NCI-H460 (cell line): ENCODE results near the gene RERE. TPM values are rescaled to one million over a fixed set of nuclear protein-coding genes. Genes with fewer than 3 reads are reported as not detected.
"Not testable (repeated sequence)": the region's sequence is repeated elsewhere in the genome, so short reads cannot be mapped to it uniquely, and the experiment has no call there.

Experiments used
- DNase-seq: peaks from one replicate; pipeline ENCODE4 v3.0.0-alpha.2; 2016; ENCODE audit warnings: low read depth; ENCODE audit errors: extremely low read depth
- total RNA-seq: library from RNA; depleted of rRNA; stranded (reverse); fragments of >200 nt; shearing (Covaris generic); gene quantifications from 2 replicates; pipeline ENCODE4 v1.2.3, GENCODE V29; 2014

The RERE gene
- total RNA-seq, 1 experiment from 2014 or later, result 7.7 TPM

DNA sequence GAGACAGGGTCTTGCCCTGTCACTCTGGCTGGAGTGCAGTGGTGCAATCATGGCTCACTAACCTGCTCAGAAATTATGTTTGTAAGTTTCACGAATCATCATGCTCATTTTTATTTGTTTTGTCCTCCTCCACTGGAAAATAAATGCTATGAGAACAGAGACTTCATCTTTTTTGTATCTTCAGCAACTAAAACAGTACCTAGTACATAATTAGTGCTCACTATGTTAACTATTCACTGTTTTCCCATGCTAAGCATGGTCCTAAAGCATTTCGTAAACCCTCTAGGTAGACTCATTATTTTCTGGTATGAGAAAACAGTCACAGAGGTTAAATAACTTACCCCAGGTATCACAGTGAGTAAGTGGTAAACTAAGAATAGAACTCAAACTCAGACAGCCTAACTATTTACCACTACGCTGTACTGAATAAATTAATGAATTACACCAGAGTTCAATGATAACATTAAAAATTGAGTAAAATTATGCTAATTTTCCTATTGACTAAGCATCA is 118.4 kb downstream of the RERE start:
- no peak for DNase-seq

DNA sequence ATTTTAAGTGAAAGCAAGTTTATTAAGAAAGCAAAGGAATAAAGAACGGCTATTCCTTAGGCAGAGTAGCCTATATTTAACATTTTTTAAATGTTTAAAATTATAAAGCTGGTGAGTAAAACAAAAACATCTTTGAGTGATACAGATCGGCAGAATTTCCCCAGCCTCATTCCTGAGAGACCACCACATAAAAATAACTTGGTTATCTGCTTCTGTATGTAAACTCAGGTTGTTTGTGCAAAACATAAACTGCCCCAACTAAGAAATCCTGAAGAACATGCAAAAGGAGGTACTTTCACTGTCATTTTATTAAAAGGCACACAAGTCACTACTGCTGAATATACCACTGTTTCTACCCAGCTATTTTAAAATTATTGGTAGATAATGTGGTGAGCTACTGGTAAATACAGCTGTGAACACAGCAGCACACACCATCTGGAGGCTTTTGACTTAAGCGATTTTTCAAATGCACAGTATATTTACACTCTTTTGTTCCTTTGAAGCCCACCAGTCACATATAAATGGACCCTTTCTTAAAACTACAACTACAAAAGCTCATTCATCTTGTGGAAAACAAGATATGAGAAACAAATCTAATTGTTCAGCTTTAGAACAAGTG is 119.3 kb downstream of the RERE start:
- no peak for DNase-seq

DNA sequence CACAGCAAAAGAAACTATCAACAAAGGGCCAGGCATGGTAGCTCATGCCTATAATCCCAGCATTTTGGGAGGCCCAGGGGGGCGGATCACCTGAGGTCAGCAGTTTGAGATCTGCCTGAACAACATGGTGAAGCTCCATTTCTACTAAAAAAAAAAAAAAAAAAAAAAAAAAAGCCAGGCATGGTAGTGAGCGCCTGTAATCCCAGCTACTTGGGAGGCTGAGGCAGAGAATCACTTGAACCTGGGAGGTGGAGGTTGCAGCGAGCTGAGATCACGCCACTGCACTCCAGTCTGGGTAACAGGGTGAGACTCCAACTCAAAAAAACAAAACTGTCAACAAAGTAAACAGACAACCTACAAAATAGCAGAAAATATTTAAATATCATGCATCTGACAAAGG is 122.0 kb downstream of the RERE start:
- not testable (repeated sequence) for DNase-seq

DNA sequence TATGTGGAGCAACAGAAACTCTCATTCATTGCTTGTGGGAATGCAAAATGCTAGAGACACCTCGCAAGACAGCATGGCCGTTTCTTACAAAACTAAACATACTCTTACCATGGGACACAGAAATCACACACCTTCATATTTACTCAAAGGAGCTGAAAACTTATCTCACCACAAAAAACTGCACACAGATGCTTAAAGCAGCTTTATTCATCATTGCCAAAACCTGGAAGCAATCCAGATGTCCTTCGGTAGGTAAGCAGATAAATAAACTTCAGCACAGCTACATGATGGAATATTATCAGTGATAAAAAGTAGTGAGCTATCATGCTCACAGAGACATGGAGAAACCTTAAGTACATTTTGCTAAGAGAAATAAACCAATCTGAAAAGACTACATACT is 124.3 kb downstream of the RERE start:
- no peak for DNase-seq

DNA sequence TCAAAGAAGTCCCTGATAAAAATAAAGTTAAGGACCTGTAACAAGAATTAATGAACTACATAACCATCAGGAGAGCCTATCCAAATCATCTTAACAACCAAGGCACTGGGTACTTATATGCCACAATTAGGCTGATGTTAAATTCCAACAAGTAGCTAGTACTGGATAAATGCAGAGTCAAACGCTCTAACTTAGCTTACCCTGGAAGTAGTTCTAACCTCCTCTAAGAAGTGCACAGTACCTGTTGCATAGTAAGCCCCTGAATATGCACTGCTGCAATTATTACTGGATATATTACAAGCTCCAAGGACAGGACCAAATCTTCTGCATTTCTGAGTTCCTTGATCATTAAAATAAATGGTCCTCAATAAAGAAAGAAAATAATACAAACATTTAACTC is 125.8 kb downstream of the RERE start:
- DNase-seq, result no peak

DNA sequence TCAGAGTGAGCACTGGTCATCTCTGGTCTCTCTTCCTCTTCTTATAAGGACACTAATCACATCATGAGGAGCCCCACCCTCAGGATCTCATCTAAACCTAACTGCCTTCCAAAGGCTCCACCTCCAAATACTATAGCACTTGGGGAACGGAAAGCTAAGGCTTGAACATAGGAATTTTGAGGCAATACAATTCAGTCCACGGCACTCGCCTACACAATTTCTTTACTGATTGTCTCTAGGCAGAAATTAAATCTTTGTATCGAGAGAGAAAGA is 127.3 kb downstream of the RERE start:
- no peak for DNase-seq

DNA sequence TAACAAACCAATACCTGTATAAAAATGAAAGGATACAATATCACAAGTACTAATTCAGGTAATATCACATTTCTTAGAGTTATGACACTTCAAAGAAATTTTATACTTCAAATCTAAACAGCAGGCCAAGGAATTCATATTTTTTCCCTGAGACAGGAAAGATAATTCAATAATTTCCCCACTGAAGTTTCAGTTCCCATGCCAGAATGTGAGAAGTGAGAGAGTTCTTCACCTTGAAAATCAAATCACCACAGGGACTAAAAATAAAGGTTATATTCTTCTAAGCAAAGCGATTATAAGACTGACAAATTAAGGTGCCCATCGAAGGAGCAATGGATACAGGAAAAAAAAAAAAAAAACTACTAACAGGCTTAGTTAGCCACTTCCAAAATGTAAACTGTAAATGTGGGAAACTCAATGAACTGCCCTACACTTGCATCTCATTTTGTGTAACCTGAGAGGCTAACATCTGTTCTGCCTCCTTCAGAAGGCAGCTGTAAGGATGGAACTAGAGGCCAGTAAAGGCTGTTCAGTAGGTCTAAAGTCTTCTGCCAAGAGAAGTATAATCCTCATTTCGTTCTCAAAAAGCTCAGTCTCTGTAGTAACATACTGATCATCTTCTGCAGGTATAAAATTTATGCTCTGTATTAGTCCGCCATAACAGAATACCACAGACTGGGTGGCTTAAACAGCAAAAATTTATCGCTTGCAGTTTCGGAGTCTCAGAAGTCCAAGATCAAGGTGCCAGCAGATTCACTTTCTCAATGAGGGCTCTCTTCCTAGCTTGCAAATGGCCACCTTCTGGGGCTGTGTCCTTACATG is 127.8 kb downstream of the RERE start:
- no peak for DNase-seq

DNA sequence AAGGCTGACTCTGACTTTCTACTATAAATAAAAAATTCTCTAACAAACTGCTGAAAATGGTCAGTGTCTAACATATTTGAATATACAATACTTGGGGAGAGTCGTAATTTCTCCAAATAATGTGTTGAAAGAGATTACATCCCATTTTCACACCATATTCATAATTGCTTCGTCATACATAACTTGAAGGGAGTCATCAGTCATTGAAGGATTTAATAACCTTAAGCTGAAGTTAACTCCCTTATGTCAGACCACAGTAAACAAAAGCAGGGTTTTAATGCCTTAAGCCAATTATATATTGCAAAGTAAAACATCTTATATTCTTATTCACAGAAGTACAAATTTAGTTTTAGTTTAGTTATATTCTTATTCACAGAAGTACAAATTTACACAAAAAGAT is 129.9 kb downstream of the RERE start:
- DNase-seq, result no peak

DNA sequence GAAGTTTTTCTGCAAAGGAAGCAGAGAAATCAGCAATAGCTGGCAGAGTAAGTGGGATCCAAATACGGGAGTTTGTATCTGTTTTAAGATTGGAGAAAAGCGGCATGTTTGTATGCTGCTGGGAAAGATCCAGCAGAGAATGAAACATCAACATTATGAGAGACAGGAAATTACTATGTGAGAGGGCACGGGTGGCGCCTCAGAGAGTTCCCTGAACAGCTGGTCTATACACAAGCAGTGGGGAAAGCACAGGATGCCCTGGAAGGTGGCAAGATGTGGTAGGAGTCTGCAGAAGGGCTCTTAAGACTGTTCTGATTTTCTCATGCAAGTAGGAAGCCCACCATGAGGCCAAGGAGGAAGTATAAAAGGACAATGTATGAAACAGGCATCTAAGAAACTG is 130.4 kb downstream of the RERE start:
- no peak for DNase-seq

DNA sequence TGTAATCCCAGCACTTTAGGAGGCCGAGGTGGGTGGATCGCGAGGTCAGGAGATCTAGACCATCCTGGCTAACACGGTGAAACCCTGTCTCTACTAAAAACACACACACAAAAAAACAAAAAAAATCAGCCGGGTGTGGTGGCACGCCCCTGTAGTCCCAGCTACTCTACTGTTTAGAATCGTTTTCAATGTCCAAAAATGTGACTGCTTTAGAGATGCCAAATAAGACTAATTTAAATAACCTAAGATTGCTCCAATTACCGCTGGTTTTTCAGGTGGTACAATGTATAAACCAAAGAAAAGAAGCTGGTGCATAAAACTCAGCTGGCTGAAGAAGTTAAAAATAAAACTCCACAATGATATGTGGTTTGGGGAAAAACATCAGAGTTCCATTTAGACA is 132.0 kb downstream of the RERE start:
- DNase-seq, result no peak

DNA sequence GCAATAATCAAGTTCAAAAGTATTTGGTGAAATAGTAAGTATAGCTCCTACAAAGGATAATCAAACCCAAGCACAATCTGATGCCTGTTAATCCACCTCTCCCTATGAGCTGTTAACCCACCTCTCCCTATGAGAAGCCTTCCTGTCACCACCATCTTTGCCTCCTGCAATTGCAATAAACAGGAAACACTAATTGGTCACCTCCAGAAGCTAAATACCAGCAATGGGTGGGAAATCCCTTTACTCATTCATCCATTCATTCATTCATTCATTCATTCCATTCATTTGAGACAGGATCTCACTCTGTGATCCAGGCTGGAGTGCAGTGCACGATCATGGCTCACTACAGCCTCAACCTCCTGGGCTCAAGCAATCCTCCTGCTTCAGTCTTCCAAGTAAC is 132.8 kb downstream of the RERE start:
- DNase-seq, result no peak

DNA sequence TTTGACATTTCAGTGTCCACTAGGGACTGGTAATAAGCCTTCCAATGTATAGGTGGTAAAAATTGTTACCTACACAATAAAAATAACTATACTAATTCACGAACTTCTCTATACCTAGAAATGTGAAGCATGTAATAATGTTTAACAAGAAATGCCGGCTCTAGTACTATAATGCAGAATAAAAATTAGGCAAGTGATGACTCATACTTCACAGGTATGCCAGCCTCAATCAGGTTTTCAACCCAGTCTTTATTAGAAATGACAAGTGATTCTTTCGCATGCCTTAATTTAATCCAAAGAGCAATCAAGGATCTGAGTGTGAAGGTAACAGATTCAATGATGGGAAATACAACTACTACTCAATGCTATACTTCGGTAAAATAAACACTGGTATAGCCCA is 134.9 kb downstream of the RERE start:
- no peak for DNase-seq

DNA sequence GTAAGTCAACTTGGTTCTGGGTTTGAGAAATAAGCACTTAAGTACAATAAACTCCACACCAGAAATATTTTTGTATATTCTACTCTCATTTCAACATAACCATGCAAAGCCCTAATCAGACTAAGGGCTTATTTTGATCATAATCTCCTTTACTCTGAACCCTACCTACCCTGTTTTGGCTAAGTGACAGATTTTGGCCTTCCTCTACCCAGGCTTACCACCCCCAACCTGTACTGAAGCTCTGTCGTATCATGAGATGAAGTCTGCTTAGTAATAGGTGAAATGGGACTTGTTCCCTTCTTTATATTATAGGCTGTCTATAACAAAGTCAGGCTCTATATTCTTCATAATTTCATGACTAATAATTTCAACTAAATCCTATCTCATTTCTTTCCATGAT is 135.5 kb downstream of the RERE start:
- no peak for DNase-seq

DNA sequence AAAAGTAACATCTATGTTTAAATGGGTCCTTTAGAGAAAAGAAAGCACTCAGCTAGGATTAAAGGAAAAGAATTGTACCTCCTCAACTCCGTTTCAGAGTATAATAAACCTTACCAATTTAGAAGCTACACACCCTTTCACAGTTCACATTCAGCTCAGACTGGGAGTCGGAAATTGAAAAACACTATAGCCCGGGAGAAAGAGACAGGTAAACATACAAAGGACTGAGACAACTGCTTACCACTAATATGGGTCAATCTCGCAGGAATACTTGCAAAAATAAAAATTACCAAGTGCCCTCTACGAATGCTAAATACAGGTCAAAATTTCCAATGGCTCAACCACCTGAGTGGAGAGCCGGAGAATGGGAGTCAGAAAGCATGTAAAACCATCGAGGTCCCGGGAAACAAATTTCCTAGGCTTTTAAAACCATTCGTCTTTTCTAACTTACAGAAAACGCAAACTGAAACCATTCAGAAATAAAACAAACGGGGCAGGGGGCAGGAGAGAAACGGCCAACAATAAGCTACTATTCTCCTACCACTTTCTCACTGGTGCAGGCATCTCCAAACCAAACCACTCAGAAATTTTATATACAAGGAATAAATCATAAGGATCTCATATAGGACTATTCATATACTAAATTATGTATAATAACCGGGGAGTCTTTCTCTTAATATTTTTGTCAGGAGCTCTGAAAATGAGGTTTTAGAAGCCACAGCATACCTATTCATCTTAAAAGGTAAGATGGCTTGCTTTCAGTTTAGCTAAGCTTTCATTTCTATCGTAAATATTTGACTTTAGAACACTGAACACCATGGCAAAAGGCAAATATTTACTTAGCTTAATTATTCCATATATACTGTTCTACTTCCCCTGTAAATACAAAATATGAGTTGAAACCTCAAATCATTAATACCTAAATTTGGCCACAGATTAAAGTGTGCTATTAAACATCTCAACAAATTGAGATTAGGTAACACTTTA is 136.5 kb downstream of the RERE start:
- DNase-seq, result no peak

DNA sequence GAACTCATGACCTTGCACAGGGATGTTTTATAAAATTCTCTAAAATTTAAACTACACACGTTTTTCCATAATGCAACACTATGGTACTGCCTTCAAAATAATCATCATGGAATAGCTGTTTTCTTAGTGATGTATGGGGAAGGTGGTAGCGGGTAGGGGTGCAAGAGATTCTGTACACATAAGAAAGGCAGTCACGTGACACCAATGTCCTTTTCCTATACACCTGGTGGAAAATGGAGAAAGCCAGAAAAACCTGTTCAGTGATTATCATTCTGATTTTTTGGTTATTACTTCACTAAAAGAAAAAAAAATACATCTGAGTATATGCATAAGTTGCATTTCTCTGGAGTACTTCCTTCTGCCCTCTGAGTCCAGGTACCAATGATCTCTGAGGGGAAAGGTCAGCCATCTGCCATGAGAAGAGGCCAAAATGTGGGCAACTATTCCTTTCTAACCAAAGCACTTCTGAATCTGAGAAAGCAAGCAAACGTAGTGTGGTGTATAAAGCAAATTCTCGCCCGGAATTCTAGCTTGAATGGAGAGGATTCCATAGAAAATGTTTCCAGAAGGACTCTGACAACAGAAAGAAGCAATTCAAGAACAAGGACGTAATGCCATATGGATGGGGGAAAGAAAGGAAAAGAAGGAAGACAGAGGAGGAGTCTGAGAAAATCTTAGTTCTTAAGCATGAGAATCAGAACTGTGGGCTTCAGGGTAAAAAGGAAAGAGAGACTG is 137.3 kb downstream of the RERE start:
- no peak for DNase-seq

DNA sequence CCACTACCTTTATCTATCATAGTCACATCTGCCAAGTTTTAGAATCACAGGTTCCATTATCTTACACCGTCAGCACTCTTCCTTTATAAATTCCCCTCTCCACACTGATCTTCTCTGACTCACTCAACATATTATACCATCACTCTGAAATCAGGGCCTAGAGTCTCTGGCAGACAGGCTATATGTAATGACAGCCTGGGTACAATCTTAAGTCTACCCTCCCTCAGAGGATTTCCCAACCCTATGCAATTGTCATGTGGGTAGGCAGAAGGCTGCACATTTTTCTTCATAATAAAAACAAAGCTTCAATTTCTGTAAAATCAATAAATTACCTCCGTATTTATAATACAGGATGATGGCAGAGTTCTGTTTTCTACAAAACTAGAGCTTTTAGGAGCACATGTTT is 138.0 kb downstream of the RERE start:
- no peak for DNase-seq

DNA sequence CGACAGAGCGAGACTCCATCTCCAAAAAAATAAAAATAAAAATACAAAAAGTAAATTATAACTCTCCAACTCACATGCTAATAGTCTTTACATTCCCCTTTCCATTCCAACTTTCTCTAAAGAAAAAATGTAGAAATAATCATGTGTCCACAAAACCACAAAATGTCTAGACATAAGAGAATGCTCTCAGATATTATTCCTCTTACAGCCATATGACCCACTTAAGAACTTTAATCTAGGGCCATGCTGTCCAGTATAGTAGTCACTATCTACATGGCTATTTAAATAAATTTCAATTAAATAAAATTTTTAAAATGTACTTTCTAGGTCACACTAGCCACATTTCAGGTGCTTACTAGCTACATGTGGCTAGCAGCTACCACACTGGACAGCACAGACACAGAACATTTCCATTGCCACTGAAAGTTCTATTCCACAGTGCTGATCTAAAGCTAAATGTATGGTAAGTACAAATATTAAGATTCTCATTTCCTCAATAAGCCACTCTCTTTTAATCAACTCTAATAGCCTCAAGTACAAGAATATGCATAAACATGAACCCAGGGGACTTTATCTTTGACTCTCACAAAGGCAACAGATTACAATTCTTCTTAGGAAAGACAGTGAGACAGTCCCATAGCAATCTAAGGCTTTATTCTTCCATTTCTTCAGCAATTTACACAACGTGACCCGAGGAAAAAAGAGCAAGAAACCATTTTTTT is 138.6 kb downstream of the RERE start:
- no peak for DNase-seq

DNA sequence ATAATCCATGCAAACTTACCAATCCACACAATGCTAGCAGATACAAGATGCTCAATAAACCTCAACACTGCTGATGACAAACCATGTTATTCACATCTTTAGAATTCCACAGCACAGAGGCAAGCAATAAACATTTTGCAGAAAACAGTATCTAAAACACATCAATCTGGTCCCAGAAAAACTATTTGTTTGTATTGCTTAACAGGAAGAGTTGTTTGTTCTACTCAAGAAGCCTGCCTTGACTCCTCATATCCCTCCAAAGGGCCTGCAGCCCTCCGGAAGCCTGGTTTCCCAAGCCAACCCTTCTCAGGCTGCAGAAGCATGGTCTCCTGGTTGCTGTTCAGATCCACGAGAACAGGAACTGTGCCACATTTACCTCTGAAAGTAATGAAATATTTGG is 139.7 kb downstream of the RERE start:
- no peak for DNase-seq

DNA sequence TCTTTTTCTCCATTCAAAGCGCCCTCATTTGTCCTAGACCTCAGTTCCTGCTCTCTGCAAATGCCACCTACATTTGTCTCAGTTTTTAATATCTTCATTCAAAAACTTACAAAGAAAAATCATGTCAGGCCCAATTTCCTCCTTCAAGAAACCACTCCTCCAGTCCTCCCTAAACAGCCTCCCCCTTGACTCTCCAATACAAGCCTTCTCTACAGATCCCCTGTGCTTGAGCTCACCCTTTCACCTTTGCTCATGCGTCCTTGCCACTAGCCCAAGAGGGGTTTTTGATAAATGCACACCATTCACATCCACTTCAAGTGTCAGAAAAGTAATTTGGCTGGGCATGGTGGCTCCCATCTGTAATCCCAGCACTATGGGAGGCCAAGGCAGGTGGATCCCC is 140.6 kb downstream of the RERE start:
- DNase-seq, result no peak

DNA sequence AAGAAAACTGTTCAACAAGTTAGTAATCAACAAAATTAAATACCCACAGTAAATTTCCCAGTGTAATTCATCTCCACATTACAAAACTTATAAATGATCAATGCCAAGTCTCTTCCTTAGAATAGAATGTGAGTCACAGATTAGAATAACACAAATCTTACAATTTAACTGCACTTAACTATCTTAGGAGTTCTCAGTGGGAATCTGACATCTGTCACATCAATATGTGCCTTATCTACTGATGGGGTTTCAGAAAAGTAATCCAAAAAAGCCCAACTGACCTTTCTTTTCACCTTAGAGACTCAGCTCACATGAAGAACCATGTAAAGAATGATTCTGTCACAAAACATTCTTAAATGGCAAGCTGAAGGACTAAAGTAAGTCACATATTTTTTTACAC is 141.4 kb downstream of the RERE start:
- no peak for DNase-seq
